HepG2 (cell line): Measurements from ENCODE around the gene LRPAP1.
"Not testable (repeated sequence)": the region's sequence is repeated elsewhere in the genome, so short reads cannot be mapped to it uniquely, and the experiment has no call there.

Experiments used
- ATF2 ChIP-seq: sonication (generic); formaldehyde crosslinking; IDR thresholded peaks from 2 replicates; pipeline ENCODE4 v1.4.0; 2020; ENCODE audit warnings: missing genetic modification reagents
- CREB1 ChIP-seq, 2 experiments: fragments of 450-650 bp in 1 of 2; IDR thresholded peaks; 2 replicates each; pipeline ENCODE4 v1.6.1; 2016 to 2017; ENCODE audit warnings: control low read depth in 1 of 2, mild to moderate bottlenecking in 1 of 2, missing compliant biosample characterization in 1 of 2, missing genetic modification characterization in 1 of 2
- HOMEZ ChIP-seq: IDR thresholded peaks from 2 replicates; pipeline ENCODE4 v1.6.1; 2016; ENCODE audit warnings: low read depth
- POLR2AphosphoS2 ChIP-seq: IDR thresholded peaks from 2 replicates; pipeline ENCODE4 v1.6.1; 2011; ENCODE audit warnings: low read depth, low read length, improper control_type of control experiment
- RXRA ChIP-seq: sonication (generic); formaldehyde crosslinking; IDR thresholded peaks from 2 replicates; pipeline ENCODE4 v1.5.1; 2020; ENCODE audit warnings: missing genetic modification reagents
- SMAD3 ChIP-seq: sonication (generic); formaldehyde crosslinking; IDR thresholded peaks from 2 replicates; pipeline ENCODE4 v1.4.0; 2020; ENCODE audit warnings: missing genetic modification reagents
- ZNF121 ChIP-seq: sonication (generic); formaldehyde crosslinking; IDR thresholded peaks from 2 replicates; pipeline ENCODE4 v1.5.0; 2020; ENCODE audit warnings: mild to moderate bottlenecking, missing genetic modification reagents
- ZNF432 ChIP-seq: sonication (generic); formaldehyde crosslinking; IDR thresholded peaks from 2 replicates; pipeline ENCODE4 v1.5.0; 2020; ENCODE audit warnings: missing genetic modification reagents, mild to moderate bottlenecking, borderline replicate concordance
- ZNF772 ChIP-seq: sonication (generic); formaldehyde crosslinking; IDR thresholded peaks from 2 replicates; pipeline ENCODE4 v1.5.0; 2020; ENCODE audit warnings: mild to moderate bottlenecking, missing genetic modification reagents
- TF ChIP-seq, protein P1 (sequence below): sonication (generic); formaldehyde crosslinking; IDR thresholded peaks from 2 replicates; pipeline ENCODE4 v1.5.0; 2020; ENCODE audit warnings: mild to moderate bottlenecking, missing genetic modification reagents, moderate library complexity

DNA sequence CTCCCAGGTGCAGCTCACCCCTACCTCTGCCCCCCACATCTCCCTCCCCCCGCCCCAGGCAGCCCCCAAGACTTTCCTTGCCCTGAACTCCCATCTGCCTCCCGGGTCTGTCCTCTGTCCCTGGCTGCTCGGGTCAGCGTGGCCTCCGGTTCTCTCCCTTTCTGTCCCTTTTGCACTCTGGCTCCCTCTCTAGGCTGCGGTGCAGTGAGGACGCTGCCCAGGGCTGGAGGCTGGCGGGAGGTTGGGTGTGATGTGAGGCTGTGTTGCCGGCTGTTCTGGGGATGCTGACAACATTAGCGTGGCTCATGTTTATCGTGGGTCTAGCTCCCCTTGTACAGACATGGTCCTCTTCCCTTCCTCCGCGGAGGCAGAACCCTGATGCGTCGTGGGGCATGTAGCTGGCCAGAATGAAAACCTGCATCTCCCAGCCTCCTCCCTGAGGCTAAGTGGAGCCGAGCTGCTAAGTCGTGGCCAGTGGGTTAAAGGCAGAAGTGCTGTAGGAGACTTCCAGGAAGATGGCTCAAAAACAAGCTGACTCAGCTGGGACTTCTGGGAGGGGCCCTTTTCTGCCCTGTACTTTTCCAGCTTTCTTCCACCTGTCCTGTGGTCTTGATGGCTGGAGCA lies 24.1 kb upstream of the LRPAP1 start:
- TF ChIP-seq ATF2 (CRISPR knock-in tag); ZNF432 (CRISPR knock-in tag); RXRA; CREB1 (IDR thresholded peaks at IDR 0.05); CREB1 (CRISPR knock-in tag; IDR thresholded peaks at IDR 0.05); ZNF121 (CRISPR knock-in tag); ZNF772 (CRISPR knock-in tag); SMAD3; HOMEZ (CRISPR knock-in tag); POLR2AphosphoS2: not testable (repeated sequence)
- TF ChIP-seq, protein P1, sequence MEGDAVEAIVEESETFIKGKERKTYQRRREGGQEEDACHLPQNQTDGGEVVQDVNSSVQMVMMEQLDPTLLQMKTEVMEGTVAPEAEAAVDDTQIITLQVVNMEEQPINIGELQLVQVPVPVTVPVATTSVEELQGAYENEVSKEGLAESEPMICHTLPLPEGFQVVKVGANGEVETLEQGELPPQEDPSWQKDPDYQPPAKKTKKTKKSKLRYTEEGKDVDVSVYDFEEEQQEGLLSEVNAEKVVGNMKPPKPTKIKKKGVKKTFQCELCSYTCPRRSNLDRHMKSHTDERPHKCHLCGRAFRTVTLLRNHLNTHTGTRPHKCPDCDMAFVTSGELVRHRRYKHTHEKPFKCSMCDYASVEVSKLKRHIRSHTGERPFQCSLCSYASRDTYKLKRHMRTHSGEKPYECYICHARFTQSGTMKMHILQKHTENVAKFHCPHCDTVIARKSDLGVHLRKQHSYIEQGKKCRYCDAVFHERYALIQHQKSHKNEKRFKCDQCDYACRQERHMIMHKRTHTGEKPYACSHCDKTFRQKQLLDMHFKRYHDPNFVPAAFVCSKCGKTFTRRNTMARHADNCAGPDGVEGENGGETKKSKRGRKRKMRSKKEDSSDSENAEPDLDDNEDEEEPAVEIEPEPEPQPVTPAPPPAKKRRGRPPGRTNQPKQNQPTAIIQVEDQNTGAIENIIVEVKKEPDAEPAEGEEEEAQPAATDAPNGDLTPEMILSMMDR (CRISPR knock-in tag): peak; percentile 70
